Uterus (tissue), 2 donors: ENCODE data around the gene ZSCAN22.

ENCODE experiments used
- CTCF ChIP-seq, 4 experiments: fragments of 200-600 bp in 2 of 4; fragments of 450-650 bp in 2 of 4; sonication (generic) in 2 of 4; IDR thresholded peaks; one replicate each; pipeline ENCODE4 v1.5.1; 2016 to 2019; ENCODE audit warnings: antibody characterized with exemption in 4 of 4, mild to moderate bottlenecking in 2 of 4, moderate library complexity in 1 of 4
- POLR2A ChIP-seq, 2 donors: fragments of 450-650 bp; IDR thresholded peaks; one replicate each; pipeline ENCODE4 v1.6.1; 2016; ENCODE audit warnings: antibody characterized with exemption in 2 of 2, mild to moderate bottlenecking in 1 of 2, moderate library complexity in 1 of 2

- TF ChIP-seq CTCF (IDR thresholded peaks at IDR 0.05) (no peak), POLR2A (IDR thresholded peaks at IDR 0.05) (no peak)
Observed at GRCh38 chr19:58367698-58368454, 41.1 kb downstream of the ZSCAN22 start.
